Stimulated activated CD4-positive, alpha-beta T cell treated with anti-CD3 and anti-CD28 coated beads, Interleukin-4, amount 100 ng/mL, for 48 hours (primary cell): ENCODE data around the gene ANK2.

ENCODE experiments used
- DNase-seq, 2 donors: peaks; one replicate each; pipeline ENCODE4 v3.0.0-alpha.2; 2020; ENCODE audit warnings: low read depth in 2 of 2

Gene ANK2

DNA sequence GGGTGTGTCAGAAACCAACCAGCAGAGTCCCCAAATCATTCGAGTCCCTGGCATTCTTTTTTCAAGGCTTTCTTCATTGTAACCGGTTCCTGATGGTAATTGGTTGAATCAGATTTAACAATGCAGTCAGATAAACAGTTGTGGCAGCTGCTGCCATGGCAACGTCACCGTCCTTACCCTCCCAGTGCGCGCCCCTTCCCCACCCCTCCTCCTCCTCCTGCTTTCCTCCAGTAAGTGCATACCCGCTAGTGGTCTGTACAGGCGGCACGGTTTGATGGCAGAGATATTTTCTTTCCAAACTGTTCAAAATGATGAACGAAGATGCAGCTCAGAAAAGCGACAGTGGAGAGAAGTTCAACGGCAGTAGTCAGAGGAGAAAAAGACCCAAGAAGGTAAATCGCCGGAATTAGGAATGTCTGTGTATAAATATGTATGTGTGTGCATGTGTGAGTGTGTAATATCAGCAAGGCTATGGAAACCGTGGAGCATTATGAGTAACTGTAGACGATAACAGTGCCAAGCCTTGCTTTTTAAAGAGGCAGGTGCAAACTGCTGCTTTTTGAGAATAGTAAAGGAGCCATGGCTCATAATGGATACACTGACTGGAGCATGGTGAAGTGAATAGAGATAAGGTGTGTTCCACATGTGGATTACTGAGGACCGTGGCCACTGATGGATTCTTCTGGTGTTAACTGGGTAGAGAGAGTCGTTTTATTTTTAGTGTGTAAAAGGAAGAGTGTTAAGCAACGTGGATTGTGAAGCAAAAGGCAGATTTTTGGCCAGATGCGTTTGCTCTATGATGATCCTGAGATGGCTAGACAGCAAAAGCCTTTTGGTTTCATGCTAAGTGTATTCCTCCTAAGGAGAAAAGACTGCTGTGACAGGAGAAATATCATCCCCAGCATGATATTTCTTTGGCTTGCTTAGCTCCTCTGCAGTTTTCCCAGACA is at the start of gene ANK2:
ANK2 (plus strand) TSS at position 233 of the 950 bp plus-strand sequence; CDS start at position 309, 76 bp downstream.
- DNase-seq, result no peak

DNA sequence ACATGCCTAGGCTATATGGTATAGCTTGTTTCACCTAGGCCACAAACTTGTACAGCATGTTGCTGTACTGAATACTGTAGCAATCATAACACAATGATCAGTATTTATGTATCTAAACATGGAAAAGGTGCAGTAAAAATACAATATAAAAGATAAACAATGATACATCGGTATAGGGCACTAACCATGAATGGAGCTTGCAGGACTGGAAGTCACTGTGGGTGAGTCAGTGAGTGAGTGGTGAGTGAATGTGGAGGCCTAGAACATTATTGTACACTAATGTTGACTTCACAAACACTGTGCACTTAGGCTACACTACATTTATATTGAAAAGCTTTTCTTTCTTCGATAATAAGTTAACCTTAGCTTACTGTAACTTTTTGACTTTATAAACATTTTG is 45.6 kb upstream of the ANK2 start:
- no peak for DNase-seq

DNA sequence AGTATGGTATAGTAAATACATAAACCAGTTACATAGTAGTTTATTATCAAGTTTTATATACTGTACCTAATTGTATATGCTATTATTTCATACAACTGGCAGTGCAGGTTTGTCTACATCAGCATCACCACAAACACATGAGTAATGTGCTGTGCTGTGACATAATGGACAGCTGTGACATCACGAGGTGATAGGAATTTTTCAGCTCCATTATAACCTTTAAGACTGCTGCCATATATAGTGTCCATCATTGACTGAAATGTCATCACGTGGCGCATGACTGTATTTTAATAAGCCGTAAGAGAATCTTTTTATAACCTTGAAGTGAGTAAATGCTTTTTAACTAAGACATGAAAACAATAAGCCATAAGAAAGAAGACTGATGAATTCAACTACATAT is 44.8 kb upstream of the ANK2 start:
- DNase-seq, result no peak

DNA sequence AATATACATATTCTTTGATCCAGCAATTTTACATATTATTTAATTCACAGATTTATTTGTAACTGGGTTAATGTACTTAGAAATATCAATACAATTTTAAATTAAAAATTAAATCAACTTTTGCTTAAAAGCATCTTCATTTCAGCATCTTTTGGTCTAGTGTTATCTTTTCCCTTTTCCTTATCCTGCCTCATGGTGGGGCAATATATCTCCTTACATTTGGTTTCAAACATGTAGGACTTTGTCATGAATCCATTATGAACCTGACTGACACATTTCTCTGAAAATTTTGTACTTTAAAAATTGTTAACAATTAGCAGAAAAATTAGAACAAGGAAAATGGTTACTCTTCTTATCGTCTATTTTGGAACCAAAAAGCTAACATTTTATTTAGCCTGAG is 42.8 kb upstream of the ANK2 start:
- no peak for DNase-seq

DNA sequence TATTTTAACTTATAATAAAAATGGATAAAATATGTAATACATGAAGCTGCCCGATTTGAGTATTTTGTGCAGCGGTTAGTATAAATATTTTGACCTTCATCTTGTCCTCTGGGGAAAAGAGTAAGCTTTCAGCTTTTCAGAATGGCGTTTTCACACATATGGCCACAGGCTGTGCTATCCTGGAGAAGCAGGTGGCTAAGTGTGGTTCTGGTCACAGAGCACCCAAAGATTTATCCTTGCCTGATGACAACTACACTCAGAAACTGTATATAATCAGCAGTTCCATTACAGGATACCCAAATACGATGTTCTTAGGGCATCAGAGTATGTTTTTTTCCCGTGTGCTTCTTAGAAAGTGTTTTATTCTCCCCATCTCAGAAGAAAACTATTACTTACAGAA is 42.3 kb upstream of the ANK2 start:
- no peak for DNase-seq

DNA sequence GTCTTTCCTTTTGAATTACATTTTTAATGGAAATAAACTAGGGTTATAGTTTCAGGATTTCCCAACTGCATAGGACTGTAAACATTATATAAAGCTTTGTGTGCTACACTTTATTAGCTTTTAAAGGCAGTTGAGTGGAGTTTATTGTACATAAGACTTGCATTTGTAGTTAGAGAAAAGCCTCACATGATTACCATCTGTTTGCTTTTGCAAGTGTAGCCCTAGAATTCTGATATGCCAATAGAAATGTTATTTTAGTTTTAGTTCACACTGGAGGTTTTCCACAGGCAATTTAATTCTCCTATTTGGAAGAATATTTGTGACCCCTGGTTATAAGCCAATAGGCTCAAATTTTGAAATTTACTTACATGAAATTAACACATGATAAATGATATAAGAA is 41.3 kb upstream of the ANK2 start:
- DNase-seq, result no peak

DNA sequence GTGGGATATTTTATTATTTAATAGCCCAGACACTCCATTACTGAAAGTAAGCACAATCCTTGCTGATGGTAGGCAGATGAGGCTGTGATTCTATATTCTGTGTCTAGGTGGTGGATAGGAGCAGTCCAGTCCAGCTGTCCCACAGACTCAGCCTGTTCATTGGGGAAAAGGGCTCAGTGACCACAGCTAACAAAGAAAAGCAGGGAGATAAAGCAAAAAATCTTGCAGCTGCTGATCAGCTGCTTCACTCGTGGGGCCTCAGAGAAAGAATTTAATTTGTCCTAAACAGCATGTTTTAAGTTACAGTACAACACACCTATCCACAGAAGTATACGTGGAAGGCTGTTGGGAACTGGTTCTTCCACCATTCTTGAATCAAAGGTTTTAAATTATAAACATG is 40.7 kb upstream of the ANK2 start:
- no peak for DNase-seq

DNA sequence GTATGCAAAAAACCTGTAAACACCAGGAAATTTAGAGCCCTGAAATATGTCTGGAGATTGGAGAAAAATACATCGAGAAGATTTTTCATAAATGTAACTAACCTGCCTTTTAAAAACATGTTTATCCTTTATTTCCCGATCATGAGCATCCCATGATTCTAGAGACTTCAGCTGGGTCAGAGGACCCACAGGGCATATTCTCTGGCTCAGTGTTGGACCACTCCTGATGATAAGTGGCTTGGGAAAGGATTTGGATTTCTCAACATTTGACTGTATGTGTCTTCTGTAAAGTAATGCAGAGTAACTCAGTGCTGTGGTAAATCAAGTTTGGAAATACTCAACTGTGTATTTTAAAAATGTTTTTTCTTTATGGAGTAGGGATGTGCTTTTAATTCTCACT is 40.0 kb upstream of the ANK2 start:
- DNase-seq, result no peak

DNA sequence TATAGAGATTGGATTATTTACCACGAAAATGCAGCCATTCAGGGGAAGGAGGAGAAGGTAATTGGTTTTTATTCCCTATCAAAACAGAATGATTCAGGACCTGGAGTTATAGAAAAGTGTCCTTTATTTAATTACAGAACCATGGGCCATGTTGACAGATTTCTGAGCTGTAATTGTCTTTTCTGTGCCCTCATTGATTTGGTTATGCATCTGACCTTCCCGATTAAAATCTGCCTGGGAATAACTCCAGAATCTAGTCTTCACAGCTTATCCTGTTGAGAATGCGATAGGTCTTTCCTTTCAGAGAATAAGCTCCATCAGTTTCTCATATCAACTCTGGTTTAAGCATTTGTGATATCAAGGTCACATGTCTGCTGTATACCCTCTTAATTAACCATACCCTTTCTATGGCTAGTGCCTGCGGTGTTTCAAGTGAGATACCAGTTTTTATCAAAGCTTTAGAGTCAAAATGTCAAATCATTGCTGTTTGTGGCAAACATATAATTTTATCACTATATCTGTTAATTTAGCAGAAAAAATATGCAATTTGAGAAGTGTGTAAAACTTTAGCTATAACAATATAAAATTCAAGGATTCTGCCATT is 37.2 kb upstream of the ANK2 start:
- no peak for DNase-seq

DNA sequence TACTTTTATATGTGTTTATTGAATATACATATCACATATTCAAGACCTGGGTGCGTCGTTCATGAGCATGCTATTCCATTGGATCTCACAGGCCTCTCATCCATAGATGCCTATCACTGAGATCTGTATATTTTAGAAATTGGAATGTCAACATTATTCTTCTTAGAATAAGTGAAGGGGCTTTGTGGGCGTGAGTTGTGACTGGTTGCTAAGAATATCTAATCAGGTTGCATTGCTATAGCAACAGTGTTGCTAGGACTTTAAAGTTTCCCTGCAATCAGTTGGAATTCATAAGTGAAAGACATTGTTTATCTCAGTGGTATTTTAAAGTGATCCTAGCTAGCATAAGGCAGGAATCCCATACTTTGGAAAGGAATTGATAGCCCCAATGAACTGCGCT is 36.7 kb upstream of the ANK2 start:
- no peak for DNase-seq

DNA sequence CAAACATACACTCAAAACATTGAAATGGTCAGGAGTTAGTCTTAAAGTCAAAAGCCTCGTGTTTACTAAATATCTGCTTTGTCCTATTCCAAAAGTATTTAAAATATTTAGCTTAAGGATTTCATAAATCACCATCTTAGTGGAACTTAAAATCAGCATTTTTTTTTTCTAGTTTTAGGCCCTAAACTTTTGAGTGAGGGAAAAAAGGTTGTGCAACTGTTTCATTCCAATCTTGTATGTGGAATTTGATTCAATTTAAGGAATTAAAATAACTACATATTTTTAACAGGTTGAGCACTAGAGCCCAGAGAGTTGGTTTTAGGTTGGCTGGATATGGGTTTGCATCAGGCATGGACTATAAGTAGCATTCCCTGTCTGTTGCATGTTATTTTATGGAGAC is 35.7 kb upstream of the ANK2 start:
- DNase-seq, result no peak

DNA sequence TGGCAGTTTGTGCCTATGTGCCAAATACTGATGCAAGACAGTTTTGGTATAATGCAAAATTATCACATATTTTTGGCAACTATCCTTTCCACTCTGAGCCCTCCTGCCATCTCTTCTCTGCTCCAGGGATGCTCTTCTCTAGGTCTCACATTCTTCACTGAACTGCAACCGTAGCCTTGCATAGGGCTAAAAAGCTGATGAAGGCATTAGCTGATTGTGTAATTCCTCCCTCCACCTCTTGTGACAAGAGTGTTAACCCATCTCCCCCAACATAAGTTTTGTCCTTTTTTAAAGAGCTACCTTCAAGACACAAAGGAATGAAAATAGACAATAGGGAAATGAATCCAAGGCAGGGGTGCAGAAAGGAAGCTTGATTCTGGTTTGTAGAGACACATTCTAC is 33.1 kb upstream of the ANK2 start:
- no peak for DNase-seq

DNA sequence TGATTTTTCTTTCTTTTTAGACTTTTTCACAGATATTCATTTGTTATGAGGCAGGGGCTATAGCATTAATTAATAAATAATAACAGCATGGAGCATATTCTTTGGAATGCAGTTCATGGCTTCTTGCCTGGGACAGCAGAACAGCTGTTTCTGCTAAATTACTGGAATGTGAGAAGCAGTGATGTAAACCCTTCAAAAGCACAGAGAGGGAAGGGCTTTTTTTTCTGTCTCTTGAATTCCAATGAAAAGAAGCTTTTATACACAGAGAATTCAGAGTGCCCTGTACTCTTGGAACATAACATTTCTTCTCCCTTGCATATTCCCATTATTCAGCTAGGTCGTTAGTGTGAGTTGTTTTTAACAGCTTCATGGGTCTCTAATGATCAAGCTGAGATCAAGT is 28.5 kb upstream of the ANK2 start:
- no peak for DNase-seq

DNA sequence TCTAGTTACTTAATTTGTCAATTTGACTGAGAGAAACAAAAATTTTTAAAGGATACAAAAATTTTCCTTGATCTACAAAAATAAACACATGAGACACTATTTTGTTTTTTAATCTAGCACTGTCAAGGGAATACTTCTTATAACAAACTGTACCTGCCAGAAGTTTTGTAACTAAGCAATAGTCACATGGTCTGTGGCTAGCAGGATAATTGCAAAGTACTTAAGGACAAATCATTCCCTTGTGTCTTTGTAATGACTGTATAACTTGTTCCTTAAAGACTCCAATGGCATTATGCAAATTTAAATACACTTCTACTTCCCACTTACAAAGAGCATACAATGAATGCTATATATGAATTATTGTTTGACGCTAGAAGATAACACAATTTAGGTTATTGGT is 25.1 kb upstream of the ANK2 start:
- no peak for DNase-seq

DNA sequence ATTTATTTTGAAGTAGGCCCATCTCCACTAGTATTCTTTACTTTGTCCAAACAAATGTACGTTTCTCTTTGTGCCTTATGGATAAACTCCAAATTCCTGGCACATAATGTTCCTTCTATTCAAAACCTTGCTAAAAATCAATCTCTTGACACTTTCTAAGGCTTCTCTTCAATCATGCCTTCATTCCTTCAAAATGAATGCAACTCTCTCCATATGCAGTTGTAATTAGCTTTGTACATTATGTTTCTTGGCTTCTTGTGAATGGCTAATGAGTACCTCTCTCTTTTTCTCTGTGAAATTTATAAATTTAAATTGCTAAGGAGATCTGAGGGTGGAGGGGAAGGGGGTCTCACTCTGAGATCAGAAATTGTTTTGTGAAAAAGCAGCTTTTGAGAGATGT is 24.0 kb upstream of the ANK2 start:
- DNase-seq, result no peak

DNA sequence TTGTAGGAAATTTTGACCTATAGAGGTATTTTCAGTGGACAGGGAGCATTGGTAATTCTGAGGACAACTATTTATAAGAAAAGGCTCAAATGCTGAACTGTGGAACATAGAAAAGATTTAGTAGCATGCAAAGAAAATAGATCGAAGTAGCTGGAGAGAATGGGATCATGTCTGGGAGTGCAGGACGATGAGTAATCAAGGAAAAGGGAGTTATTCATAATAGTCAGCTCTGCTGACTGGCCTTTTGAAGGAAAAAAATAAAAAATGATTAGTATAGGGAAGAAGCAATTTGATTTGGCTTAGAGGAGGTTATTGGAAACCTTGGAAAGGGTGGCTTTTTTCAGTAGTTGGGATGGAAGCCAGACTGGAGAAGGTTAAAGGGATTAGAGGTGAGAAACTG is 22.9 kb upstream of the ANK2 start:
- no peak for DNase-seq

DNA sequence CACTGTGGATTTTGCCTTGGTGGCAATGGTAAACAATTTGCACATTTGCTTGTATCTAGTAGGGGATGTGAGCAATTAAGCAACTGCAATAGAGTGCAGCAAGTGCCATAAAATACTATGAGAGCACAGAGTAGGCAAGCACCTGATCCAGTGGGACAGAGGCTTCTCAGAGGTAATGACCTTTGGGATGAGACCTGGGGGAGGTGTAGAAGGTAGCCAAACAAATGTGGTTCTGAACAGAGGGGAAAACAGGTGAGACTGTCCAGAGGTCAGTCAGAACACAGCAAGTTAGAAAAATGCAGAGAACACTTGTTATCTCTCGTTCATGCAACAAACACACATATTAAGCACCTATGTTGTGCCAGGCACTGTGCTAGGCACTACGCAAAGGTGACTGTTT is 21.4 kb upstream of the ANK2 start:
- DNase-seq, result no peak

DNA sequence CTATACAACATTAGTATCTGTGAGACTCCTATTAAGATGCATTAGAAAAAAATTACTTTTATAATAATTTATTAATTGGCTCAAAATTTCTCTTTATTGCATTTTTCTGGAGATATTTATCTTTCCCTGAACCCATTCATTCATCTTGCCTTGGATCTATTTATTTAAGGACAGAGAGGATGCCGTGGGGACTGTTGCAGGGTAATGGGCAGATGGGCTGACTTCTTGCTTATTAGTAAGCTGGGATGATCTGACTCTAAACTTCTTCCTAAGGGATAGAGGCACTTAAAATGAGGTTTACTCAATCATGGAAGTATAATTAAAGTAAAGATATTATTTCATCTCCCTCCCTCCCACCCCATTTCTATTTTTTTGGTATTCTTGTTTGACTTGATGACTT is 18.2 kb upstream of the ANK2 start:
- no peak for DNase-seq

DNA sequence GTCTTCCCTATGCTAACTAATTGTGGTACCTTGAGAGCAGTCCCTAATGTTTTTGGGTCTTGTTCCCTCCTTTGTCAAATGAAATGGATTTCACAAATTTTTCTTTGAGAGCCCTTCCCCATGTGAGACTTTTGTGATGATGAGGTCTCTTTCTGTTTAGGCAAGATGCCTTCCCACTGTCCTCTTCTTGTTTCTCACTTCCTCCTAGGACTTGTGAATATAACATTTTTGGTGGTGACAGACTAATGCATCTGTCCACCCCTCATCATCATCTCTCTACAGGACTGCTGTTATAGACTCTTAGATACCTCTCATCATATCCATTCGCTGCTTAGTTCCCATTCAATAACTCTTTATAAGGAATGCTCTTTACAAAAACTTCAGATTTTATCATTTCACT is 8.7 kb upstream of the ANK2 start:
- no peak for DNase-seq

DNA sequence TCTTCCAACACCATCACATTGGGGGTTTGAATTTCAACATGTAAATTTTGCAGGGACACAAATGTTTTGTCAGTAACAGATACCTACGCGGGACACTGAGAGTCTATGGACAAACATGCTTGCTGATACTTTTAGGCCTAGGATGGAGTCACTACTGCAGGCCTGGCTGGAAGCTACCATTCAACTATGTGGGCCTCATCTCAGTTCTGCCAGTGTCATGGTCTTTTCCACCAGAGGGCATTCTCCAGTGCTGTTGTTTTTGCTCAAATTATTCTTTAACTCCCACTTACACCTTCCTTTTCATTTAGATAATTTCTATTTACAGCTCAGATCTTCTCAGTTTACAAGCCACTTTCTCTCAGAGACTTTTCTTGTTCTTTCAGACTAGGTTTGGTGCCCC is 7.0 kb upstream of the ANK2 start:
- no peak for DNase-seq

DNA sequence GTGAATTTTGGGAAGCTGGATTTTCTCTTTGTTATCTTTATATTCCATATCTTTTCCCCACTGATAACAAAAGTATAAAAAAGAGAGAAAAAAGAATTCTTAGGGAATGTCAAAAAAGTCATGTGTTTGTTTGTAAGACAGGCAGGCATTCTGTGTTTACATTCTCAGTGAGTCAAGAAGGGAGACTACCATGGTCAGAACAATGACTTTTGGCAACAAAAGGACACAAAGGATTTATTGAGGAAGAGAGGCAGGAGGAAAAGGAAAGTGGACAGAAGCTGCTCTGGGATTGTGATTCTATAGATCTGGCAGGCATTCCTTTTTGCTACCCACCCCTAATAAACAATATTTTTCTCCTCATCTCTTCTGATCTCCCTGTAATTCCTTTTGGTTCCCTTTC is 5.9 kb upstream of the ANK2 start:
- DNase-seq, result no peak

DNA sequence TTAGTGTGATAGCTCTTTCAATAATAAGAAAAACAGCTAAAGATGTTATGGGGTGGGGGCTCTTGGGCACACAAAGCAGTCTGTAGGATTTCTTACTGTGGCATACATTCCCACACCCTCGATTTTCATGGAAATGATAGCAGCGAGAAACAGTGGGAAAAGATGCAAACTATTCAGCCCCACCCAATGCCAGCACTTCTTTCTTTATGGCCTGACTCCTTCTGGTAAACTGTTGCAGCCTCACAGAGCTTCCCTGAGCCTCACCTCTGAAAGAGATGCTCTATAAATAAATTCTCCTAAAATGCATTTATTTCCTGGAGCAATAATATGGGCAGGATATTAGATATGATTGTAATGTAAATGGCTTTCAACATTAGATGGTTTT is 910 bp downstream of the ANK2 start:
- no peak for DNase-seq

DNA sequence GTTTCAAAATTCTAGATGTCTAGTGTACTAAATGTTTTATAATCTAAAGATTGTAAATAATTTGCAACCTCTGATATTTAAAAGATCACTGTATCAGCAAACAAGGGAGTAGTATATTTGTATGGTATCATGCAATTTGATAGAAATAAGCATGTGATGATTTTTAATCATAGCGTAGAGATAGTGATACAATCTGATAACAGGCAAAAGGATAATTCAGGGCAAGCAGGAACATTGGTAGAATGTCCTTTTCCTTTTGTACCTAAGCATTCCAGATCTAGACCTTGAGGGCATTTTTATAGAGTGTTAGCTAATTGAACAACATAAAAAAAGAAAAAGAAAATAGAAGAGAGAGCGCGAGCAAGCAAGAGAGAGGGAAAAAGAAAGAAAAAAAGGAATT is 1.4 kb downstream of the ANK2 start:
- no peak for DNase-seq

DNA sequence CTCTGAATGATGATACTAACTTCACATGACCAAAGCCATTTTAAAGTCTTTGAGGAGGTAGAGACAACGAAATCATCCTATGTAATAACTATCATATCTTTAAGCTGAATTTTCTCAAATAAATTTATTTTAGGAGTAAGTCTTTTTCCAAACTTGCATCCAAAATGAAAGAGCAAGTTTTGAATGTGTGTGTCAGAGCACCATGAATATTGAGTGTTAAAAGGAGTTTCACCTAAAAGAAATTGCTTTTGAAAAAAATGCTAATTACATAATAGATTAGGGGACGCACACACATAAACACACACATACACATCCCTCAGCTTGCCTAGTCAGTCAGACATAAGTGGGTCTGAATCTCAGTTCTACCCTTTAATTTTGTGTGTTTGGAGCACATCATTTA is 1.9 kb downstream of the ANK2 start:
- no peak for DNase-seq
